ENCODE measurements around the gene YES1. TPM values are rescaled to one million over a fixed set of nuclear protein-coding genes. Genes with fewer than 3 reads are reported as not detected.

YES1 gene
- total RNA-seq, 1 experiment from 2014 or later: 84.5 TPM

- H3K9me3 ChIP-seq (ENCODE audit: control insufficient read depth in 1 of 2, insufficient read depth in 1 of 2, low read depth in 1 of 2, low read length in 2 of 2): no peaks in the 10 kb centered on the region
- H4K20me1 ChIP-seq (ENCODE audit: insufficient read depth): no peaks in the 10 kb centered on the region
- DNase-seq (ENCODE audit: low read depth, low spot score): no peak
- BruUV-seq (replicated peaks): no TSS peak
- ChIA-PET CTCF (interaction anchor here (4.5 kb wide), 1 partner anchor 213 kb away, joined by 72 read pairs; no protein-coding TSS in a partner anchor), RAD21 (ENCODE audit: low non-redundant PET in 1 of 2, low total read pairs in 2 of 2, uncharacterized antibody in 2 of 2, unreplicated experiment in 2 of 2) (no interaction called here), POLR2A (no interaction called here)
- no peaks in the 10 kb centered on the region for H3K79me2 ChIP-seq (ENCODE audit: insufficient read depth, low read length)
- TF ChIP-seq ATF3 (IDR thresholded peaks at IDR 0.05) (no peak), REST (IDR thresholded peaks at IDR 0.05; ENCODE audit: low read depth) (no peak), ELF1 (IDR thresholded peaks at IDR 0.05; ENCODE audit: borderline replicate concordance, low read depth) (no peak)
- no peak overlapping the region for H3K27ac ChIP-seq (ENCODE audit: low read depth, low read length)
- no peak overlapping the region for H2AFZ ChIP-seq (ENCODE audit: low read depth, low read length, poor library complexity, severe bottlenecking)
- peaks cover 0 to 22% of the 10 kb centered on the region in 2 experiments; a peak in 1 of 4 replicates for H3K4me1 ChIP-seq (ENCODE audit: control insufficient read depth in 1 of 2, insufficient read depth in 2 of 2, low read length in 2 of 2)
- no peaks in the 10 kb centered on the region for H3K27me3 ChIP-seq (ENCODE audit: insufficient read depth, low read length)
- intact Hi-C loops (cut with micrococcal nuclease): loop anchor here (10.0 kb wide), 1 partner anchor 553 kb away; no protein-coding TSS in a partner anchor
- no peaks in the 10 kb centered on the region for H3K36me3 ChIP-seq (ENCODE audit: control insufficient read depth in 1 of 2, insufficient read depth in 2 of 2, low read length in 2 of 2)
- no peak overlapping the region for H3K4me2 ChIP-seq (ENCODE audit: low read length)
- H3K4me3 ChIP-seq (replicated peaks in 1 of 2; ENCODE audit: low read depth in 1 of 2, low read length in 2 of 2): no peak overlapping the region
- H3K9me2 ChIP-seq (ENCODE audit: insufficient read depth): no peaks in the 10 kb centered on the region
- no peak overlapping the region for H3K9ac ChIP-seq (ENCODE audit: low read length)
- no peak for ATAC-seq
Observed at GRCh38 chr18:837922-838321, 25.9 kb upstream of the YES1 start.

- Histone ChIP-seq H3K9me2 (ENCODE audit: insufficient read depth) (no peaks in the 10 kb centered on the region), H2AFZ (ENCODE audit: low read depth, low read length, poor library complexity, severe bottlenecking) (no peak overlapping the region), H3K4me1 (ENCODE audit: control insufficient read depth in 1 of 2, insufficient read depth in 2 of 2, low read length in 2 of 2) (peaks cover 17 to 21% of the 10 kb centered on the region in 2 experiments; a peak in 3 of 4 replicates), H3K9me3 (ENCODE audit: control insufficient read depth in 1 of 2, insufficient read depth in 1 of 2, low read depth in 1 of 2, low read length in 2 of 2) (no peaks in the 10 kb centered on the region), H3K9ac (ENCODE audit: low read length) (no peak overlapping the region), H4K20me1 (ENCODE audit: insufficient read depth) (no peaks in the 10 kb centered on the region), H3K27me3 (ENCODE audit: insufficient read depth, low read length) (no peaks in the 10 kb centered on the region), H3K79me2 (ENCODE audit: insufficient read depth, low read length) (no peaks in the 10 kb centered on the region), H3K27ac (ENCODE audit: low read depth, low read length) (no peak overlapping the region), H3K4me2 (ENCODE audit: low read length) (no peak overlapping the region), H3K4me3 (replicated peaks in 1 of 2; ENCODE audit: low read depth in 1 of 2, low read length in 2 of 2) (no peak overlapping the region), H3K36me3 (ENCODE audit: control insufficient read depth in 1 of 2, insufficient read depth in 2 of 2, low read length in 2 of 2) (no peaks in the 10 kb centered on the region)
- ChIA-PET POLR2A (no interaction called here), CTCF (no interaction called here), RAD21 (ENCODE audit: low non-redundant PET in 1 of 2, low total read pairs in 2 of 2, uncharacterized antibody in 2 of 2, unreplicated experiment in 2 of 2) (interaction anchor here in 1 of 2 experiments (0.6 kb wide), 1 partner anchor 510 kb away, joined by 3 read pairs; no protein-coding TSS in a partner anchor)
- no peak for DNase-seq (ENCODE audit: low read depth, low spot score)
- TF ChIP-seq ELF1 (IDR thresholded peaks at IDR 0.05; ENCODE audit: borderline replicate concordance, low read depth): no peak
- no peak for TF ChIP-seq EGR1 (IDR thresholded peaks at IDR 0.05; ENCODE audit: low read depth)
- no peak for TF ChIP-seq SP1 (IDR thresholded peaks at IDR 0.05; ENCODE audit: low read depth)
- no peak for TF ChIP-seq POLR2AphosphoS5 (IDR thresholded peaks at IDR 0.05; ENCODE audit: low read depth, low read length)
- no peak for TF ChIP-seq FOSL1 (IDR thresholded peaks at IDR 0.05; ENCODE audit: low read depth)
- no peak for TF ChIP-seq JUND (IDR thresholded peaks at IDR 0.05)
- TF ChIP-seq MAX (IDR thresholded peaks at IDR 0.05): no peak
- TF ChIP-seq CBX3 (IDR thresholded peaks at IDR 0.05; ENCODE audit: low read depth): no peak
- TF ChIP-seq SRF (IDR thresholded peaks at IDR 0.05; ENCODE audit: low read depth): no peak
- TF ChIP-seq RAD21 (IDR thresholded peaks at IDR 0.05; ENCODE audit: low read depth): no peak
- TF ChIP-seq SIN3A (IDR thresholded peaks at IDR 0.05; ENCODE audit: low read depth): no peak
- TF ChIP-seq ZFX (IDR thresholded peaks at IDR 0.05): no peak
- no peak for TF ChIP-seq ATF3 (IDR thresholded peaks at IDR 0.05)
- no peak for TF ChIP-seq EZH2 (IDR thresholded peaks at IDR 0.05)
- BruUV-seq (replicated peaks): no TSS peak
- ATAC-seq: no peak
- intact Hi-C loops (cut with micrococcal nuclease): loop anchor here (10.0 kb wide), 1 partner anchor 549 kb away; no protein-coding TSS in a partner anchor
Observed at GRCh38 chr18:834082-834720, 22.2 kb upstream of the YES1 start.
